ENCODE measurements around the gene SMYD3. TPM values are rescaled to one million over a fixed set of nuclear protein-coding genes. Genes with fewer than 3 reads are reported as not detected.
"Not testable (repeated sequence)": the region's sequence is repeated elsewhere in the genome, so short reads cannot be mapped to it uniquely, and the experiment has no call there.

The SMYD3 gene
- total RNA-seq, 5 donors from 2014 or later (not counting 1 experiment from before 2014, with no cell fraction given), result 17.7 to 37.8 (median 21.9) TPM

- ChIA-PET POLR2A (no interaction called here), CTCF (no interaction called here)
- no peak overlapping the region for H3K4me3 ChIP-seq (ENCODE audit: control insufficient read depth in 1 of 2, extremely low read depth in 1 of 2, low read length in 1 of 2)
- no CpG with 5 or more reads among the region's 3 CpGs for WGBS (ENCODE audit: insufficient coverage)
- H3K36me3 ChIP-seq (ENCODE audit: control insufficient read depth in 2 of 2, extremely low read depth in 1 of 2, insufficient read depth in 1 of 2, low read length in 1 of 2), result no peaks in the 10 kb centered on the region
- peaks cover 0 to 7% (median 4%) of the 10 kb centered on the region in 3 donors for H3K9me3 Mint-ChIP-seq
- H3K4me1 Mint-ChIP-seq, result no peaks in the 10 kb centered on the region
- H3K27ac ChIP-seq (ENCODE audit: low read length), result no peak overlapping the region
- peaks cover 0 to 3% of the 10 kb centered on the region in 2 donors for H3K27me3 Mint-ChIP-seq
- no peaks in the 10 kb centered on the region for H3K36me3 Mint-ChIP-seq
- H3K4me3 Mint-ChIP-seq, result no peak overlapping the region
- no peaks in the 10 kb centered on the region for H3K9me3 ChIP-seq
- H3K4me1 ChIP-seq (ENCODE audit: control insufficient read depth in 1 of 2, extremely low read depth in 1 of 2, insufficient read depth in 2 of 2, low read length in 2 of 2), result no peaks in the 10 kb centered on the region
- no peak overlapping the region for H3K27ac Mint-ChIP-seq
- DNase-seq (no peak), ATAC-seq (replicated peaks in 1 of 4) (no peak)
- peaks cover 0 to 3% of the 10 kb centered on the region in 2 experiments for H3K27me3 ChIP-seq (replicated peaks in 1 of 2; ENCODE audit: control insufficient read depth in 2 of 2, extremely low read depth in 1 of 2, insufficient read depth in 2 of 2, low read length in 1 of 2)
These were observed 790.5 kb downstream of the SMYD3 start for GRCh38 chr1:245716561-245716960.

GRCh38 chr1:245715970-245716369, 791.1 kb downstream of the SMYD3 start:
- no peak overlapping the region for H3K4me3 Mint-ChIP-seq
- ATAC-seq (replicated peaks in 1 of 4), result no peak
- ChIA-PET POLR2A (no interaction called here), CTCF (no interaction called here)
- H3K4me1 ChIP-seq (ENCODE audit: control insufficient read depth in 1 of 2, extremely low read depth in 1 of 2, insufficient read depth in 2 of 2, low read length in 2 of 2), result no peaks in the 10 kb centered on the region
- no peaks in the 10 kb centered on the region for H3K4me1 Mint-ChIP-seq
- peaks cover 0 to 6% of the 10 kb centered on the region in 2 experiments for H3K27me3 ChIP-seq (replicated peaks in 1 of 2; ENCODE audit: control insufficient read depth in 2 of 2, extremely low read depth in 1 of 2, insufficient read depth in 2 of 2, low read length in 1 of 2)
- H3K27ac Mint-ChIP-seq, result no peak overlapping the region
- no peaks in the 10 kb centered on the region for H3K9me3 ChIP-seq
- no peak for DNase-seq
- peaks cover 0 to 7% (median 4%) of the 10 kb centered on the region in 3 donors for H3K9me3 Mint-ChIP-seq
- no peaks in the 10 kb centered on the region for H3K36me3 ChIP-seq (ENCODE audit: control insufficient read depth in 2 of 2, extremely low read depth in 1 of 2, insufficient read depth in 1 of 2, low read length in 1 of 2)
- H3K36me3 Mint-ChIP-seq, result no peaks in the 10 kb centered on the region
- peaks cover 0 to 3% of the 10 kb centered on the region in 2 donors for H3K27me3 Mint-ChIP-seq
- H3K4me3 ChIP-seq (ENCODE audit: control insufficient read depth in 1 of 2, extremely low read depth in 1 of 2, low read length in 1 of 2), result no peak overlapping the region
- H3K27ac ChIP-seq (ENCODE audit: low read length), result no peak overlapping the region
- no CpG with 5 or more reads among the region's 1 CpG for WGBS (ENCODE audit: insufficient coverage)

GRCh38 chr1:245715291-245715701, 791.8 kb downstream of the SMYD3 start:
- WGBS (ENCODE audit: insufficient coverage), result 55% methylated on average over 7 of the region's 9 CpGs
- CTCF ChIA-PET, result no interaction called here
- Histone ChIP-seq H3K4me1 (ENCODE audit: control insufficient read depth in 1 of 2, extremely low read depth in 1 of 2, insufficient read depth in 2 of 2, low read length in 2 of 2) (no peaks in the 10 kb centered on the region), H3K36me3 (ENCODE audit: control insufficient read depth in 2 of 2, extremely low read depth in 1 of 2, insufficient read depth in 1 of 2, low read length in 1 of 2) (no peaks in the 10 kb centered on the region), H3K27me3 (replicated peaks in 1 of 2; ENCODE audit: control insufficient read depth in 2 of 2, extremely low read depth in 1 of 2, insufficient read depth in 2 of 2, low read length in 1 of 2) (peaks cover 0 to 6% of the 10 kb centered on the region in 2 experiments), H3K9me3 (no peaks in the 10 kb centered on the region), H3K27ac (ENCODE audit: low read length) (no peak overlapping the region), H3K4me3 (ENCODE audit: control insufficient read depth in 1 of 2, extremely low read depth in 1 of 2, low read length in 1 of 2) (no peak overlapping the region)
- ATAC-seq (replicated peaks in 1 of 4) (no peak), DNase-seq (no peak)
- no peak overlapping the region for H3K27ac Mint-ChIP-seq
- no peaks in the 10 kb centered on the region for H3K36me3 Mint-ChIP-seq
- no peak overlapping the region for H3K4me3 Mint-ChIP-seq
- peaks cover 0 to 7% (median 4%) of the 10 kb centered on the region in 3 donors for H3K9me3 Mint-ChIP-seq
- no peaks in the 10 kb centered on the region for H3K4me1 Mint-ChIP-seq
- peaks cover 0 to 3% of the 10 kb centered on the region in 2 donors for H3K27me3 Mint-ChIP-seq
- POLR2A ChIA-PET, result no interaction called here

GRCh38 chr1:245714027-245714426, 793.1 kb downstream of the SMYD3 start:
- H3K27me3 ChIP-seq (replicated peaks in 1 of 2; ENCODE audit: control insufficient read depth in 2 of 2, extremely low read depth in 1 of 2, insufficient read depth in 2 of 2, low read length in 1 of 2); CTCF ChIA-PET; ATAC-seq (replicated peaks in 1 of 4); POLR2A ChIA-PET; H3K4me3 Mint-ChIP-seq; H3K9me3 Mint-ChIP-seq; H3K4me1 Mint-ChIP-seq; H3K27ac ChIP-seq (ENCODE audit: low read length); H3K4me1 ChIP-seq (ENCODE audit: control insufficient read depth in 1 of 2, extremely low read depth in 1 of 2, insufficient read depth in 2 of 2, low read length in 2 of 2); H3K27ac Mint-ChIP-seq; H3K9me3 ChIP-seq; H3K36me3 ChIP-seq (ENCODE audit: control insufficient read depth in 2 of 2, extremely low read depth in 1 of 2, insufficient read depth in 1 of 2, low read length in 1 of 2); H3K27me3 Mint-ChIP-seq; H3K36me3 Mint-ChIP-seq; DNase-seq; H3K4me3 ChIP-seq (ENCODE audit: control insufficient read depth in 1 of 2, extremely low read depth in 1 of 2, low read length in 1 of 2): not testable (repeated sequence)
- 100% methylated on average over 1 of the region's 3 CpGs for WGBS (ENCODE audit: insufficient coverage)

GRCh38 chr1:245710961-245711903, 795.8 kb downstream of the SMYD3 start:
- CTCF ChIA-PET, result no interaction called here
- peaks cover 0 to 6% of the 10 kb centered on the region in 2 experiments for H3K27me3 ChIP-seq (replicated peaks in 1 of 2; ENCODE audit: control insufficient read depth in 2 of 2, extremely low read depth in 1 of 2, insufficient read depth in 2 of 2, low read length in 1 of 2)
- ATAC-seq (replicated peaks in 1 of 4), result no peak
- no peak overlapping the region for H3K27ac ChIP-seq (ENCODE audit: low read length)
- Mint-ChIP-seq H3K4me1 (no peaks in the 10 kb centered on the region), H3K36me3 (no peaks in the 10 kb centered on the region), H3K9me3 (no peaks in the 10 kb centered on the region), H3K4me3 (no peak overlapping the region), H3K27ac (no peak overlapping the region), H3K27me3 (peaks cover 0 to 3% of the 10 kb centered on the region in 2 donors)
- H3K36me3 ChIP-seq (ENCODE audit: control insufficient read depth in 2 of 2, extremely low read depth in 1 of 2, insufficient read depth in 1 of 2, low read length in 1 of 2), result no peaks in the 10 kb centered on the region
- 76% methylated on average over 28 of the region's 30 CpGs for WGBS (ENCODE audit: insufficient coverage)
- POLR2A ChIA-PET, result no interaction called here
- H3K4me1 ChIP-seq (ENCODE audit: control insufficient read depth in 1 of 2, extremely low read depth in 1 of 2, insufficient read depth in 2 of 2, low read length in 2 of 2), result no peaks in the 10 kb centered on the region
- no peak for DNase-seq
- no peak overlapping the region for H3K4me3 ChIP-seq (ENCODE audit: control insufficient read depth in 1 of 2, extremely low read depth in 1 of 2, low read length in 1 of 2)
- no peaks in the 10 kb centered on the region for H3K9me3 ChIP-seq

- no peak overlapping the region for H3K4me3 ChIP-seq (ENCODE audit: control insufficient read depth in 1 of 2, extremely low read depth in 1 of 2, low read length in 1 of 2)
- ATAC-seq (replicated peaks in 1 of 4) (no peak), DNase-seq (no peak)
- H3K27me3 ChIP-seq (replicated peaks in 1 of 2; ENCODE audit: control insufficient read depth in 2 of 2, extremely low read depth in 1 of 2, insufficient read depth in 2 of 2, low read length in 1 of 2), result peaks cover 0 to 3% of the 10 kb centered on the region in 2 experiments
- H3K27ac Mint-ChIP-seq, result no peak overlapping the region
- no peaks in the 10 kb centered on the region for H3K9me3 Mint-ChIP-seq
- WGBS (ENCODE audit: insufficient coverage), result 86% methylated on average over 5 of the region's 5 CpGs
- no peaks in the 10 kb centered on the region for H3K9me3 ChIP-seq
- H3K4me3 Mint-ChIP-seq, result no peak overlapping the region
- no peaks in the 10 kb centered on the region for H3K4me1 Mint-ChIP-seq
- ChIA-PET CTCF (interaction anchor here in 1 of 2 donors (0.6 kb wide), 1 partner anchor 301 kb away, joined by 6 read pairs; no protein-coding TSS in a partner anchor), POLR2A (no interaction called here)
- H3K27me3 Mint-ChIP-seq, result no peaks in the 10 kb centered on the region
- no peaks in the 10 kb centered on the region for H3K36me3 Mint-ChIP-seq
- H3K27ac ChIP-seq (ENCODE audit: low read length), result no peak overlapping the region
- no peaks in the 10 kb centered on the region for H3K36me3 ChIP-seq (ENCODE audit: control insufficient read depth in 2 of 2, extremely low read depth in 1 of 2, insufficient read depth in 1 of 2, low read length in 1 of 2)
- H3K4me1 ChIP-seq (ENCODE audit: control insufficient read depth in 1 of 2, extremely low read depth in 1 of 2, insufficient read depth in 2 of 2, low read length in 2 of 2), result no peaks in the 10 kb centered on the region
These were observed 799.1 kb downstream of the SMYD3 start for GRCh38 chr1:245707941-245708340.
